ENCODE data around the gene PAK1. TPM values are rescaled to one million over a fixed set of nuclear protein-coding genes. Genes with fewer than 3 reads are reported as not detected.

PAK1 gene
- total and polyA plus RNA-seq, 9 of the 15 experiments (the other 6 are each of a cell fraction or from before 2014, with no cell fraction given) = 0.52 to 11.7 (median 1.9) TPM

DNA sequence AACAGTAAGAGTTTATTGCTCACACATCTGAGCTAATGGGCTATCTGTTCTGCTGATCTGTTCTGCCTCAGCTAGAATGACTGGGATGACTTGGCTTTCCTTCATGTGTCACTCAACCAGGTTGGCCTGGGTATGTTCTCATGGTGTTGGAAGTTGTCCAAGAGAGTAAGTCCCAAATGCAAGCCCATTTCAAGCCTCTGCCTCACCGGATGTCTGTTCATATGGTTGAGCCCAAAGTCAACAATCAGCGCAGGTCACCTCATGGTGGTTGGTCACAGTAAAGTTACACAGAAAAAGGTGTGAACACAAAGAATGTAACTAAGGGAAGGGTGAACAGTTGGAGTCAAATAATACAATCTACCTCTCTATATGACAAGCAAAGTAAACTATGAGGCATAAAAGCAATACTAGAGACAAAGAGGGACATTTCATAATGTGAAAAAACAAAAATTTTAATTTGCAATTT, 174.3 kb downstream of the PAK1 start (continued):
- peak; percentile 69 for TF ChIP-seq GABPA (tag; conservative IDR thresholded peaks at IDR 0.05; ENCODE audit: low read depth)
- TF ChIP-seq, protein P1, sequence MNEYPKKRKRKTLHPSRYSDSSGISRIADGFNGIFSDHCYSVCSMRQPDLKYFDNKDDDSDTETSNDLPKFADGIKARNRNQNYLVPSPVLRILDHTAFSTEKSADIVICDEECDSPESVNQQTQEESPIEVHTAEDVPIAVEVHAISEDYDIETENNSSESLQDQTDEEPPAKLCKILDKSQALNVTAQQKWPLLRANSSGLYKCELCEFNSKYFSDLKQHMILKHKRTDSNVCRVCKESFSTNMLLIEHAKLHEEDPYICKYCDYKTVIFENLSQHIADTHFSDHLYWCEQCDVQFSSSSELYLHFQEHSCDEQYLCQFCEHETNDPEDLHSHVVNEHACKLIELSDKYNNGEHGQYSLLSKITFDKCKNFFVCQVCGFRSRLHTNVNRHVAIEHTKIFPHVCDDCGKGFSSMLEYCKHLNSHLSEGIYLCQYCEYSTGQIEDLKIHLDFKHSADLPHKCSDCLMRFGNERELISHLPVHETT (CRISPR knock-in tag; conservative IDR thresholded peaks at IDR 0.05 in 1 of 2, IDR thresholded peaks at IDR 0.05 in 1 of 2) = peak in 1 of 2 experiments; percentile 36; a peak in 1 of 4 replicates
- TF ChIP-seq C11orf30 (IDR thresholded peaks at IDR 0.05; ENCODE audit: low read depth) = peak; percentile 93
- TF ChIP-seq, protein P2, sequence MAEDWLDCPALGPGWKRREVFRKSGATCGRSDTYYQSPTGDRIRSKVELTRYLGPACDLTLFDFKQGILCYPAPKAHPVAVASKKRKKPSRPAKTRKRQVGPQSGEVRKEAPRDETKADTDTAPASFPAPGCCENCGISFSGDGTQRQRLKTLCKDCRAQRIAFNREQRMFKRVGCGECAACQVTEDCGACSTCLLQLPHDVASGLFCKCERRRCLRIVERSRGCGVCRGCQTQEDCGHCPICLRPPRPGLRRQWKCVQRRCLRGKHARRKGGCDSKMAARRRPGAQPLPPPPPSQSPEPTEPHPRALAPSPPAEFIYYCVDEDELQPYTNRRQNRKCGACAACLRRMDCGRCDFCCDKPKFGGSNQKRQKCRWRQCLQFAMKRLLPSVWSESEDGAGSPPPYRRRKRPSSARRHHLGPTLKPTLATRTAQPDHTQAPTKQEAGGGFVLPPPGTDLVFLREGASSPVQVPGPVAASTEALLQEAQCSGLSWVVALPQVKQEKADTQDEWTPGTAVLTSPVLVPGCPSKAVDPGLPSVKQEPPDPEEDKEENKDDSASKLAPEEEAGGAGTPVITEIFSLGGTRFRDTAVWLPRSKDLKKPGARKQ (CRISPR knock-in tag; IDR thresholded peaks at IDR 0.05) = no peak
- TF ChIP-seq, protein P3, sequence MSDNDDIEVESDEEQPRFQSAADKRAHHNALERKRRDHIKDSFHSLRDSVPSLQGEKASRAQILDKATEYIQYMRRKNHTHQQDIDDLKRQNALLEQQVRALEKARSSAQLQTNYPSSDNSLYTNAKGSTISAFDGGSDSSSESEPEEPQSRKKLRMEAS (CRISPR knock-in tag; IDR thresholded peaks at IDR 0.05) = no peak
- TF ChIP-seq NFIC (IDR thresholded peaks at IDR 0.05) = peak; percentile 93
- no peak for TF ChIP-seq TAF1 (IDR thresholded peaks at IDR 0.05; ENCODE audit: control insufficient read depth, extremely low read depth, insufficient read depth, low read length, severe bottlenecking)
- TF ChIP-seq NBN (IDR thresholded peaks at IDR 0.05; ENCODE audit: low read depth) = 0 out of 2 replicates have a peak, but pooled peaks have one; percentile 30
- TF ChIP-seq, protein P4, sequence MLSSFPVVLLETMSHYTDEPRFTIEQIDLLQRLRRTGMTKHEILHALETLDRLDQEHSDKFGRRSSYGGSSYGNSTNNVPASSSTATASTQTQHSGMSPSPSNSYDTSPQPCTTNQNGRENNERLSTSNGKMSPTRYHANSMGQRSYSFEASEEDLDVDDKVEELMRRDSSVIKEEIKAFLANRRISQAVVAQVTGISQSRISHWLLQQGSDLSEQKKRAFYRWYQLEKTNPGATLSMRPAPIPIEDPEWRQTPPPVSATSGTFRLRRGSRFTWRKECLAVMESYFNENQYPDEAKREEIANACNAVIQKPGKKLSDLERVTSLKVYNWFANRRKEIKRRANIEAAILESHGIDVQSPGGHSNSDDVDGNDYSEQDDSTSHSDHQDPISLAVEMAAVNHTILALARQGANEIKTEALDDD (IDR thresholded peaks at IDR 0.05) = peak; percentile 57; the same call in 1 of the 2 replicates
- TF ChIP-seq CTBP1 (IDR thresholded peaks at IDR 0.05; ENCODE audit: borderline replicate concordance) = peak; percentile 76
- TF ChIP-seq MAFK (IDR thresholded peaks at IDR 0.05; ENCODE audit: low read length) = peak; percentile 92
- TF ChIP-seq NRF1 (conservative IDR thresholded peaks at IDR 0.05 in 1 of 2, IDR thresholded peaks at IDR 0.05 in 1 of 2) = peak; percentile 55 to 61; a peak in 3 of 4 replicates
- no peak for TF ChIP-seq KDM2B (CRISPR knock-in tag; IDR thresholded peaks at IDR 0.05)
- TF ChIP-seq, protein P5, sequence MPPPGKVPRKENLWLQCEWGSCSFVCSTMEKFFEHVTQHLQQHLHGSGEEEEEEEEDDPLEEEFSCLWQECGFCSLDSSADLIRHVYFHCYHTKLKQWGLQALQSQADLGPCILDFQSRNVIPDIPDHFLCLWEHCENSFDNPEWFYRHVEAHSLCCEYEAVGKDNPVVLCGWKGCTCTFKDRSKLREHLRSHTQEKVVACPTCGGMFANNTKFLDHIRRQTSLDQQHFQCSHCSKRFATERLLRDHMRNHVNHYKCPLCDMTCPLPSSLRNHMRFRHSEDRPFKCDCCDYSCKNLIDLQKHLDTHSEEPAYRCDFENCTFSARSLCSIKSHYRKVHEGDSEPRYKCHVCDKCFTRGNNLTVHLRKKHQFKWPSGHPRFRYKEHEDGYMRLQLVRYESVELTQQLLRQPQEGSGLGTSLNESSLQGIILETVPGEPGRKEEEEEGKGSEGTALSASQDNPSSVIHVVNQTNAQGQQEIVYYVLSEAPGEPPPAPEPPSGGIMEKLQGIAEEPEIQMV (tag; conservative IDR thresholded peaks at IDR 0.05; ENCODE audit: low read depth) = peak; percentile 51; the same call in 1 of the 2 replicates
- peak; percentile 98 for TF ChIP-seq ETV1 (tag; conservative IDR thresholded peaks at IDR 0.05; ENCODE audit: low read depth)
- TF ChIP-seq, protein P6, sequence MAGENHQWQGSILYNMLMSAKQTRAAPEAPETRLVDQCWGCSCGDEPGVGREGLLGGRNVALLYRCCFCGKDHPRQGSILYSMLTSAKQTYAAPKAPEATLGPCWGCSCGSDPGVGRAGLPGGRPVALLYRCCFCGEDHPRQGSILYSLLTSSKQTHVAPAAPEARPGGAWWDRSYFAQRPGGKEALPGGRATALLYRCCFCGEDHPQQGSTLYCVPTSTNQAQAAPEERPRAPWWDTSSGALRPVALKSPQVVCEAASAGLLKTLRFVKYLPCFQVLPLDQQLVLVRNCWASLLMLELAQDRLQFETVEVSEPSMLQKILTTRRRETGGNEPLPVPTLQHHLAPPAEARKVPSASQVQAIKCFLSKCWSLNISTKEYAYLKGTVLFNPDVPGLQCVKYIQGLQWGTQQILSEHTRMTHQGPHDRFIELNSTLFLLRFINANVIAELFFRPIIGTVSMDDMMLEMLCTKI (IDR thresholded peaks at IDR 0.05; ENCODE audit: partially characterized antibody) = no peak
- peak; percentile 47 for TF ChIP-seq FOXJ2 (tag; IDR thresholded peaks at IDR 0.05)
- no peak for TF ChIP-seq RBBP5 (IDR thresholded peaks at IDR 0.05; ENCODE audit: borderline replicate concordance, insufficient read depth, low read length, poor library complexity, severe bottlenecking)
- peak in 1 of 2 experiments; percentile 69; a peak in 1 of 4 replicates for TF ChIP-seq RCOR1 (IDR thresholded peaks at IDR 0.05; ENCODE audit: borderline replicate concordance in 1 of 2, low read depth in 2 of 2, low read length in 2 of 2)
- TF ChIP-seq ATF7 (IDR thresholded peaks at IDR 0.05) = peak; percentile 93
